Measurements from ENCODE around the gene ESRRG. TPM values are rescaled to one million over a fixed set of nuclear protein-coding genes. Genes with fewer than 3 reads are reported as not detected.

Gene ESRRG
- total and polyA plus RNA-seq, 10 donors, result 0.29 to 11.9 (median 2.2) TPM

GRCh38 chr1:216739793-216740192, 16.6 kb upstream of the ESRRG start:
- no peak for TF ChIP-seq CTCF (IDR thresholded peaks at IDR 0.05 in 8 of 11, conservative IDR thresholded peaks at IDR 0.05 in 3 of 11)
- no peak for TF ChIP-seq POLR2A (IDR thresholded peaks at IDR 0.05)
- no peak for TF ChIP-seq POLR2AphosphoS5 (IDR thresholded peaks at IDR 0.05)
- intact Hi-C loops (cut with DNase I; ENCODE audit: low total_unique reads), result no loop called here
- Histone ChIP-seq H3K4me3 (no peak overlapping the region), H3K9me3 (no peaks in the 10 kb centered on the region), H3K4me1 (no peaks in the 10 kb centered on the region), H3K27me3 (replicated peaks in 1 of 7) (no peaks in the 10 kb centered on the region), H3K36me3 (no peaks in the 10 kb centered on the region), H3K27ac (no peak overlapping the region)
- DNase-seq, result no peak
- 55 to 68% (median 58%) methylated on average over 5 of the region's 5 CpGs for WGBS, 5 donors

- Histone ChIP-seq H3K4me1 (no peaks in the 10 kb centered on the region), H3K4me3 (no peak overlapping the region), H3K9me3 (no peaks in the 10 kb centered on the region), H3K27ac (no peak overlapping the region), H3K27me3 (replicated peaks in 1 of 7) (no peaks in the 10 kb centered on the region), H3K36me3 (no peaks in the 10 kb centered on the region)
- DNase-seq, result no peak
- 83 to 91% (median 86%) methylated on average over 4 of the region's 4 CpGs for whole genome bisulfite sequencing, 5 donors
- intact Hi-C loops (cut with DNase I; ENCODE audit: low total_unique reads), result no loop called here
- TF ChIP-seq POLR2AphosphoS5 (IDR thresholded peaks at IDR 0.05), result no peak
- no peak for TF ChIP-seq CTCF (IDR thresholded peaks at IDR 0.05 in 8 of 11, conservative IDR thresholded peaks at IDR 0.05 in 3 of 11)
- no peak for TF ChIP-seq POLR2A (IDR thresholded peaks at IDR 0.05)
These were observed 8.9 kb upstream of the ESRRG start for GRCh38 chr1:216732121-216732520.

GRCh38 chr1:216731562-216731961, 8.3 kb upstream of the ESRRG start:
- H3K27me3 ChIP-seq (replicated peaks in 1 of 7), result no peaks in the 10 kb centered on the region

GRCh38 chr1:216726435-216726834, 3.2 kb upstream of the ESRRG start:
- intact Hi-C loops (cut with DNase I; ENCODE audit: low total_unique reads), result no loop called here
- no peak overlapping the region for H3K27ac ChIP-seq
- DNase-seq, result no peak
- TF ChIP-seq POLR2A (IDR thresholded peaks at IDR 0.05), result no peak
- no peak for TF ChIP-seq POLR2AphosphoS5 (IDR thresholded peaks at IDR 0.05)
- peak in 1 of 11 experiments; percentile 9 for TF ChIP-seq CTCF (IDR thresholded peaks at IDR 0.05 in 8 of 11, conservative IDR thresholded peaks at IDR 0.05 in 3 of 11)
- no peaks in the 10 kb centered on the region for H3K9me3 ChIP-seq
- no peak overlapping the region for H3K4me3 ChIP-seq
- peaks cover 0 to 28% (median 0%) of the 10 kb centered on the region in 7 donors for H3K27me3 ChIP-seq (replicated peaks in 1 of 7)
- H3K4me1 ChIP-seq, result peaks cover 0 to 8% (median 0%) of the 10 kb centered on the region in 6 donors
- H3K36me3 ChIP-seq, result no peaks in the 10 kb centered on the region

More at GRCh38 chr1:216731562-216731961, 8.3 kb upstream of the ESRRG start:
- H3K27ac ChIP-seq, result no peak overlapping the region
- TF ChIP-seq POLR2A (IDR thresholded peaks at IDR 0.05), result no peak
- no peak for TF ChIP-seq POLR2AphosphoS5 (IDR thresholded peaks at IDR 0.05)
- TF ChIP-seq CTCF (IDR thresholded peaks at IDR 0.05 in 8 of 11, conservative IDR thresholded peaks at IDR 0.05 in 3 of 11), result no peak
- no peaks in the 10 kb centered on the region for H3K4me1 ChIP-seq
- no peak overlapping the region for H3K4me3 ChIP-seq
- no peaks in the 10 kb centered on the region for H3K36me3 ChIP-seq
- H3K9me3 ChIP-seq, result no peaks in the 10 kb centered on the region
- DNase-seq, result no peak
- WGBS, 5 donors, result 78 to 87% (median 81%) methylated on average over 6 of the region's 6 CpGs
- intact Hi-C loops (cut with DNase I; ENCODE audit: low total_unique reads), result no loop called here
